NCI-H510A treated with DMSO at 0.1 percent for 48 hours (cell line): Measurements from ENCODE around the gene C16orf87.

Source experiments
- DNase-seq: peaks from one replicate; lab custom pipeline; 2025; lab: John Stamatoyannopoulos, UW

The C16orf87 gene

GRCh38 chr16:46756772-46757171 lies 74.2 kb downstream of the C16orf87 start:
- DNase-seq, result no peak

DNA sequence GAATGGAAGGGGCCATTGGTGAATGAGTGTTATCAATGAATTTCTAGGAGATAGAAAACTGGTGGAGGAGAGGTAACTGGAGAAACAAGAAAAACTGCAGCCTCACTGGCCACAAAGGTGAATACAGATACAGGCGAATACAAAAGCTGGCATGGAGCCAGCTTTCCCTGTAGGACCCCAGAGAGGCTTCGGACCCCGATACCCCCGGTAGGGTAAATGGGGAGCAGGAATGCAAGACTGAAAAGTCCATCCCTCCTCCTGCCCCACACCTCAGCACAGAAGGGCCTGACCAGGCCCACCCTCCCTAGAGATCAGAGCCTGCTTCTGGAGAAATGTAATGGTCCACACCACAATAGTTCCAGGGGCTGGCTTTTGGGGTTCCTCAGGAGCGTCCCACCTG lies 78.0 kb downstream of the C16orf87 start:
- no peak for DNase-seq

DNA sequence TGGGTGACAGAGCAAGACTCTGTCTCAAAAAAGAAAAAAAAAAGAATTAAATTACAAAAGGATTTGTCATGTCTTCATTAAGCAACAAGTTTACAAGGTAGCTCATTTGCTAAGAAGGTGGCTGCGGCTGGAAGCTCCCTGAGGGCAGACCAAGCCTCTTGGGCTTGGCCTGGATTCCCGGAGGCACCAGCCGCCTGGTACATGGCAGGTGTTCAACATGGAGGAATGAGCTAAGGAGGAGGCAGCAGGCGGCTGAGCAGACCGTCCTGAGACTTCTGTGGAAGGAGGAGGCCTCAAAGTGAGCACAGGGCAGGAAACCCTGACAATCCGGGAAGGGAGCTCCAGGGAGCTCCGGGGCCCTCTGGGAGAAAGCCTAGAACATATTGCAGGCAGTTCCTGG lies 79.6 kb downstream of the C16orf87 start:
- no peak for DNase-seq

- DNase-seq, result peak; percentile 64
Measured at GRCh38 chr16:46748775-46749705, 81.9 kb downstream of the C16orf87 start.

DNA sequence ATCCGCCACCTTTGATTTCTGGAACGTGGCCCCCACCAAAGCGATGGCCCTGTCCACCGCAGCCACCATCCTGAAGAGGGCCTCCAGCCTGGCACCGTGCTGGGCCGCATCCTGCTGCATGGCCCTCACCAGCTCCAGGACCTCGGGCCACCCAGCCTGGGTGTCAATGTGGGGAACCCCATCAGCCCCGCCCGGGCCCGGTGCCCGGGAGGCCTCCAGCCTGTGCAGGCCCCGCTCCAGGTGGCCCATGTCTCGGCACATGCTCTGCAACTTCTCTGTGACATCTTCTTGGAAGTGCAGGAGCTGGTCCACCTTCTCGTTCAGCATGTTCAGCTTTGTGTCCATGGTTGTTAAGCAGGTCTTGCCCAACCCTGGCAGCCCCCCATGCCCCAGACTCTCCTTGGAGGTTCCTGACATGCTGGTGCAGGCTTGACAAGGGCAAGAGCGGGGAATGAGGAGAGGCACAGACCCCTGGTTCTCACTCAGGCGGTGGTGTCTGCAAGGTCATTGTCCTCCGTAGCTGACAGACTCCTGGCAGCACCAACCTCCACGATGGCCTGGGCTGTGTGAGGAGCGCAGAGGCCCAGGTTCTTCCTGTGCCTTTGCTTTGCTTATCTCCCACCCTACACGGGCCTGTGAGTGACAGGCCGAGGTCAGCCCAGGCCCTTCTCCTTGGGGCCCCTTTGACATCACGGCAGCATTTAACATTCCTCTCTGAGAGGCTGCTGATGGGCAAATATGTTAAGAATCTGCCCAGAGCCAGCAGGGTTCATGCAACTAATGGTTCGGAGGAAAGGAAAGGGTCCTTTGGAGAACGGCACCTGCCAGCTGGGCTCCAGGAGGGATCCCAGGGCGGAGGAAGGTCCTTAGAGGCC lies 83.0 kb downstream of the C16orf87 start, which contains the start of gene MYLK3:
MYLK3 (minus strand) TSS at position 568 of the 875 bp plus-strand sequence; CDS start at position 417, 151 bp downstream.
- no peak for DNase-seq

- DNase-seq, result no peak
Measured at GRCh38 chr16:46746821-46747776, 83.9 kb downstream of the C16orf87 start.
